Measurements from ENCODE around the gene FBRSL1. TPM values are rescaled to one million over a fixed set of nuclear protein-coding genes. Genes with fewer than 3 reads are reported as not detected.
"Not testable (repeated sequence)": the region's sequence is repeated elsewhere in the genome, so short reads cannot be mapped to it uniquely, and the experiment has no call there.

The FBRSL1 gene
- total RNA-seq, 1 donor from 2014 or later: 96.1 TPM

DNA sequence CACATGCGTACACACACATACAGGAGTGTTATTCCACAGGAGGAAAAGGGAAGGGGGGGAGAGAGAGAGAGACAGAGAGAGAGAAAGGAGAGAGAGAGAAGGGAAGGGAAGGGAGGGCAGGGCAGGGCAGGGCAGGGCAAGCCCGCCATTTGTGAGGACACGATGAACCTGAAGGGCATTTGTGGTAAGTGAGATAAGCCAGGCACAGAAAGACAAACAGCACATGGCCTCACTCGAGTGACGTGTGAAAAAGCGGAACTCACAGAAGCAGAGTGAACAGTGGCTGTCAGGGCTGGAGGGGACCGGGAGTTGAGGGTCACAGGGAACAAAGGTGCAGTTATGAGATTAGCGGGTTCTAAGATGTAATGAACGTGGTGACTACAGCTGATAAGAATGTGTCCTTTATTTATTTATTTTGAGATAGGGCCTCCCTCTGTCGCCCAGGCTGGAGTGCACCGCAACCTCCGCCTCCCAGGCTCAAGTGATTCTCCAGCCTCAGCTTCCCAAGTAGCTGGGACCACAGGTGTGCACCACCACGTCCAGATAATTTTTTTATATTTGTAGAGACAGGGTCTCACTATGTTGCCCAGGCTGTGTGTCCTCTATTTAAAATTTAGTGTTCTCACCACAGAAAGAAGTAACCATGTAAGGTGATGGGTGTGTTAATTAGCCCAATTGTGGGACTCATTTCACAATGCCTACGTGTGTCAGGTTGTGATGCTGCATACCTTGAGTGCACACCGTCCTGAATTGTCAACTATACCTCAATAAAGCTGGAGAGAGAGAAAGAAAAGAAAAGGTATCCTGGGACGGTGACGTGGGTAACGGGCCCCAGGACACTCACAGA is 18.7 kb upstream of the FBRSL1 start:
- no peak for DNase-seq
- Mint-ChIP-seq H3K27me3 (peaks cover 19% of the 10 kb centered on the region), H3K27ac (peak overlapping the region; percentile 44), H3K4me3 (peak overlapping the region; percentile 22), H3K36me3 (ENCODE audit: low read depth) (no peaks in the 10 kb centered on the region), H3K9me3 (no peaks in the 10 kb centered on the region), H3K4me1 (peaks cover 25% of the 10 kb centered on the region)
- intact Hi-C loops (cut with micrococcal nuclease): no loop called here

DNA sequence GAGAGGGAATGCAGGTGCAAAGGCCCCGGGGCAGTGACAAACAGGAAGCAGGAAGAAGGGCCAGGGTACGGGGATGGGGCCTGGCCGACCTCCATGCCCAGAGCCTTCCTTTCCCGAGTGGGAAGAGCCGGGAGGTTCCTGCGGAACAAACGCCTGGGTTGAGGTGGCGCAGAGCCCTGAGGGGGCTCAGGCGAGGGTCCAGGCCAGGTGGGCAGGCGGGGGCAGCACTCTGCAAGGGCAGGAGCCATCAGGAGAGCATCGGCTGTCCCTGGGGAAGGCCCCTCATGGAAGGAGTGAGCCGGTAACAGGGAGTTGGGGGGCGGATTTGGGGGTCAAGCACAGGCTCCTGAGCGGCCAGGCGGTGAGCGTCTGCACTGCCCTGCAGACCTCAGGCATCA is 18.1 kb upstream of the FBRSL1 start:
- peaks cover 31% of the 10 kb centered on the region for H3K4me1 Mint-ChIP-seq
- no peaks in the 10 kb centered on the region for H3K9me3 Mint-ChIP-seq
- H3K27me3 Mint-ChIP-seq: peaks cover 19% of the 10 kb centered on the region
- intact Hi-C loops (cut with micrococcal nuclease): no loop called here
- H3K27ac Mint-ChIP-seq: peak overlapping the region; percentile 10
- H3K36me3 Mint-ChIP-seq (ENCODE audit: low read depth): no peaks in the 10 kb centered on the region
- no peak for DNase-seq
- H3K4me3 Mint-ChIP-seq: peak overlapping the region; percentile 22

DNA sequence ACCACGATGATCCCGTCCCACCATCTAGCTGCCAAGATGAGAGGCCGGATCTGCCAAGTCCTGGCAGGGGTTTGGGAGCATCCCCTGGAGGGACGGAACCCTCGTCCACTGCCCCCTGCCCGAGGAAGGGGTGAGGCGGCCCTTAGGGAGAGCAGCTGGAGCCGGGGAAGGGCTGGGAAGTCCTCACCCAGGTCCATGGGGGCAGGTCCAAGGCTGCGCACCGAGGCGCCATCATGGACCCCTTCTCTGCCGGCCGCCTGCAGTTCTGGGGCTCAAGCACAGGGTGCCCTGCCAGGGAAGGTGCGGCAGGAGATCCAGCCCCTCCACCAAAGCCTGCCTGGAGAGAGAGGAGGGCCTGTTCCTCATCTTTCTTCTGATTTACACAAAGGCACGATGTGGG is 17.6 kb upstream of the FBRSL1 start:
- H3K4me1 Mint-ChIP-seq: peaks cover 34% of the 10 kb centered on the region
- H3K27me3 Mint-ChIP-seq: peaks cover 19% of the 10 kb centered on the region
- H3K4me3 Mint-ChIP-seq: no peak overlapping the region
- no peak for DNase-seq
- intact Hi-C loops (cut with micrococcal nuclease): no loop called here
- H3K9me3 Mint-ChIP-seq: no peaks in the 10 kb centered on the region
- no peaks in the 10 kb centered on the region for H3K36me3 Mint-ChIP-seq (ENCODE audit: low read depth)
- H3K27ac Mint-ChIP-seq: peak overlapping the region; percentile 58

DNA sequence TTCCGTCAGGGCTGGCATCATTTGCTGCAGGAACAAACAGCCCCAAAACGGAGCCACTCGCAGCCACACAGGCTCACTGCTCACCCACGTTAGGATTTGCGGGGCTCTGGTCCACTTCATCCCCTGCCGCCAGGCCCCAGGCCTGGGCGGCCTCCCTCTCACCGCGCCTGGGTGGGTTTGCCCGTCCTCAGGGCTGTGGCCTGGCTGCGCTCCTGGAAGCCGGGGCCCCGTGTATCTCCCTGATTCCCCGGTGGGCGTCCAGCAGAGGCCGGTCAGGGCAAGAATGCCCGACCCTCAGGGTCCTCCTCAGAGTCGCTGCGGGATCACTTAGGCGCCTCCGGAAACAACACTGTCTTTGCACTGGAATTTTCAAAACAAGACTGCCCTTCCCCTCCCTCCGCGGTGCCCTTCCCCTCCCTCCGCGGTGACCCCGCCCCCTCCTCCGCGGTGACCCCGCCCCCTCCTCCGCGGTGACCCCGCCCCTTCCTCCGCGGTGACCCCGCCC is 15.7 kb upstream of the FBRSL1 start:
- Mint-ChIP-seq H3K4me1 (peaks cover 37% of the 10 kb centered on the region), H3K4me3 (no peak overlapping the region), H3K9me3 (no peaks in the 10 kb centered on the region), H3K27me3 (peaks cover 15% of the 10 kb centered on the region), H3K36me3 (ENCODE audit: low read depth) (no peaks in the 10 kb centered on the region), H3K27ac (no peak overlapping the region)
- intact Hi-C loops (cut with micrococcal nuclease): no loop called here
- no peak for DNase-seq

DNA sequence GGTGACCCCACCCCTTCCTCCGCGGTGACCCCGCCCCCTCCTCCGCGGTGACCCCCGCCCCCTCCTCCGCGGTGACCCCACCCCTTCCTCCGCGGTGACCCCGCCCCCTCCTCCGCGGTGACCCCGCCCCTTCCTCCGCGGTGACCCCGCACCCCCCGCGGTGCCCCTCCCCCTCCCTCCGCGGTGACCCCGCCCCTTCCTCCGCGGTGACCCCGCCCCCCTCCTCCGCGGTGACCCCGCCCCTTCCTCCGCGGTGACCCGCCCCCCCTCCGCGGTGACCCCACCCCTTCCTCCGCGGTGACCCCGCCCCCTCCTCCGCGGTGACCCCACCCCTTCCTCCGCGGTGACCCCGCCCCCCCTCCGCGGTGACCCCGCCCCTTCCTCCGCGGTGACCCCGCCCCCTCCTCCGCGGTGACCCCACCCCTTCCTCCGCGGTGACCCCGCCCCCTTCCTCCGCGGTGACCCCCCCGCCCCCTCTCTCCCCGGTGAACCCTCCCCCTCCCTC is 15.1 kb upstream of the FBRSL1 start:
- DNase-seq; H3K36me3 Mint-ChIP-seq (ENCODE audit: low read depth); H3K4me3 Mint-ChIP-seq; H3K27me3 Mint-ChIP-seq; intact Hi-C loops (cut with micrococcal nuclease); H3K27ac Mint-ChIP-seq; H3K9me3 Mint-ChIP-seq: not testable (repeated sequence)
- H3K4me1 Mint-ChIP-seq: peaks cover 31% of the 10 kb centered on the region

DNA sequence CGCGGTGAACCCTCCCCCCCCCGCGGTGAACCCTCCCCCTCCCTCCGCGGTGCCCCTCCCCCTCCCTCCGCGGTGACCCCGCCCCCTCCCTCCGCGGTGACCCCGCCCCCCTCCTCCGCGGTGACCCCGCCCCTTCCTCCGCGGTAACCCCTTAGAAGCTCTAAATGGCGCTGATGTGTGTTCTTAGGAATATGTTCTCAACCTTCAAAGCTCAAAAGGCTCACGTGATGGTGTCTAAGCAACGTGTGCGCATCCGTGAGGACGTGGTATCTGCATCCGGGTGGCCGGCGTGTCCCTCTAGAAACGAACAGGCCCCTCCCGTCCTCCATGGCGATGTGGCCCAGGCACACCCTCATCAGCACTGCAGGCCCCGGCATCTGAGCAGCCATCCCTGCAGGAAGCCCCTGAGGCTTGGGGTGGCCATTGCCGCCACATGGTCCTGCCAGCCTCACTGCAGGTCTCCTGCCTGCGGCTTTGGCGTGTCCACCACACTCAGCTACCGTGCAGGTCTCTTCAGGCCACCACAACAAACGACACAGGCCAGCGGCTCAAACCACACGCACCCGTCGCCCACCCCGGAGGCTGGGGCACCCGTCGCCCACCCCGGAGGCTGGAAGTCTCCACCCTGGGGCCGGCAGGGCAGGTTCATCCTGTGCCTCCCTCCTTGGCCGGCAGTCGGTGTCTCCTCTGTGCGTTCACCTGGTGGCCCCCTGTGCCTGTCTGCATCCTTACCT is 14.5 kb upstream of the FBRSL1 start:
- H3K4me1 Mint-ChIP-seq: peaks cover 29% of the 10 kb centered on the region
- peaks cover 6% of the 10 kb centered on the region for H3K27me3 Mint-ChIP-seq
- no peaks in the 10 kb centered on the region for H3K9me3 Mint-ChIP-seq
- peak; percentile 73 for DNase-seq
- H3K36me3 Mint-ChIP-seq (ENCODE audit: low read depth): no peaks in the 10 kb centered on the region
- H3K27ac Mint-ChIP-seq: peak overlapping the region; percentile 56
- H3K4me3 Mint-ChIP-seq: peak overlapping the region; percentile 32
- intact Hi-C loops (cut with micrococcal nuclease): no loop called here

DNA sequence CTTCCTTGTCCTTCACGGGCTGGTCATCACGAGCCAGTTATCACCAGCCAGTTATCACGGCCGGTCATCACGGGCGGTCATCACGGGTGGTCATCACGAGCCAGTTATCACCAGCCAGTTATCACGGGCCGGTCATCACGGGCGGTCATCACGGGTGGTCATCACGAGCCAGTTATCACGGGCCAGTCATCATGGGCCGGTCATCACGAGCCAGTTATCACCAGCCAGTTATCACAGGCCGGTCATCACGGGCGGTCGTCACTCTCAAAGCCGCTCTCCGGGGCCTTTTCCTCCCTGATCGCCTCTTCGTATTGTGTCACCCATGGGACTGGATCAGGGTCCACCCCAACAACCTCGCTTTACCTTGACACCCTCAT is 13.9 kb upstream of the FBRSL1 start:
- Mint-ChIP-seq H3K4me3 (no peak overlapping the region), H3K9me3 (no peaks in the 10 kb centered on the region), H3K27me3 (peaks cover 4% of the 10 kb centered on the region), H3K27ac (peak overlapping the region; percentile 56), H3K4me1 (peaks cover 28% of the 10 kb centered on the region), H3K36me3 (ENCODE audit: low read depth) (no peaks in the 10 kb centered on the region)
- no peak for DNase-seq
- intact Hi-C loops (cut with micrococcal nuclease): no loop called here

DNA sequence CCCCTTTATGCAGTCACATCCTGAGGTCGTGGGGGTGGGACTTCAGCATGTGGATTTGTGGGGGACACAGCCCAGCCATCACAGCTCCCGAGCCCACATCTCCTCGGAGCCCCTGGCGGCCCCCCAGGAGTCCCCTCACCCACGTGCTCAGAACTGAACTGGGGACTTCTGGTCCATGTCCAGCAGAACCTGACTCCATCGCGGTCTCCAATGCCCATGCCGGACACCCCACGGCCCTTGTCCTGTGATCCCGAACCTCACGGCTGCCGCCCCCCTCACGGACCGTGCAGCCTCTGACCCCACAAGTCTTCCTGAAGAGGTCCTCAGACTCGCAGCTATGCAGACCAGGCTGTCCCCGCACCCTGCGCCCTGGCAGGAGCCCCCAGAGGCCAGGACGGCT is 13.5 kb upstream of the FBRSL1 start:
- intact Hi-C loops (cut with micrococcal nuclease): no loop called here
- no peak for DNase-seq
- Mint-ChIP-seq H3K9me3 (no peaks in the 10 kb centered on the region), H3K27ac (peak overlapping the region; percentile 63), H3K4me3 (peak overlapping the region; percentile 35), H3K4me1 (peaks cover 28% of the 10 kb centered on the region), H3K27me3 (peaks cover 4% of the 10 kb centered on the region), H3K36me3 (ENCODE audit: low read depth) (no peaks in the 10 kb centered on the region)

DNA sequence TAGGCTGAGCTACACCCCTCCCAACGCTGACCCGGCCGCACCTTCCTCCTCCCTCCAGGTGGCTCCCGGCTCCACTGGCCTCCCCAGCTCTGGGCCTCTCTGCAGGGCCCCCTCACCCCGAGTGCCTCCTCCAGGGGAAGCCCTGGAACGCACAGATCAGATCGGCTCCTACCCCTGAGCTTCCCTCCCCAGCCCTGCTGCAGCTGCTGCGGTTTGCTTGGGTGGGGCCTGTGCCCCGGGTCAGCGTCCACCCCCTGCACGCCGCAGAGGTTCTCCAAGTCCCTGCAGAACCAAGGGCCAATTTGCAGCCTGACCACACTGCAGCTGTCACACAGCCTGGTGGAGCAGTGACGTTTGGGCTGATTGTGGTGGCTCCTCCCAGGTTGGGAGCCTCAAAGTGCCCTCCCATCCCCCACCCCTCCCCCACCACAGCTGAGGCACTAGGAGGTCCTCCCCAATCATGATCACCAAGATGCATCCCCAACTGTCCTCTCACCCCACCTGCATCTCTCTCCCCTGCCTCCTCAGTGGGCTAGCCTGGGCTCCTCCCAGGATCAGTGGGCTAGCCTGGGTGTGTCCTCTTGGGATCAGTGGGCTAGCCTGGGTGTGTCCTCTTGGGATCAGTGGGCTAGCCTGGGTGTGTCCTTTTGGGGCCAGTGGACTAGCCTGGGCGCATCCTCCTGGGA is 12.8 kb upstream of the FBRSL1 start:
- Mint-ChIP-seq H3K27ac (no peak overlapping the region), H3K27me3 (peaks cover 2% of the 10 kb centered on the region), H3K36me3 (ENCODE audit: low read depth) (no peaks in the 10 kb centered on the region), H3K4me3 (peak overlapping the region; percentile 59), H3K9me3 (no peaks in the 10 kb centered on the region), H3K4me1 (peaks cover 27% of the 10 kb centered on the region)
- intact Hi-C loops (cut with micrococcal nuclease): loop anchor here (1.0 kb wide), 1 partner anchor 12 kb away; no protein-coding TSS in a partner anchor
- peak; percentile 72 for DNase-seq

DNA sequence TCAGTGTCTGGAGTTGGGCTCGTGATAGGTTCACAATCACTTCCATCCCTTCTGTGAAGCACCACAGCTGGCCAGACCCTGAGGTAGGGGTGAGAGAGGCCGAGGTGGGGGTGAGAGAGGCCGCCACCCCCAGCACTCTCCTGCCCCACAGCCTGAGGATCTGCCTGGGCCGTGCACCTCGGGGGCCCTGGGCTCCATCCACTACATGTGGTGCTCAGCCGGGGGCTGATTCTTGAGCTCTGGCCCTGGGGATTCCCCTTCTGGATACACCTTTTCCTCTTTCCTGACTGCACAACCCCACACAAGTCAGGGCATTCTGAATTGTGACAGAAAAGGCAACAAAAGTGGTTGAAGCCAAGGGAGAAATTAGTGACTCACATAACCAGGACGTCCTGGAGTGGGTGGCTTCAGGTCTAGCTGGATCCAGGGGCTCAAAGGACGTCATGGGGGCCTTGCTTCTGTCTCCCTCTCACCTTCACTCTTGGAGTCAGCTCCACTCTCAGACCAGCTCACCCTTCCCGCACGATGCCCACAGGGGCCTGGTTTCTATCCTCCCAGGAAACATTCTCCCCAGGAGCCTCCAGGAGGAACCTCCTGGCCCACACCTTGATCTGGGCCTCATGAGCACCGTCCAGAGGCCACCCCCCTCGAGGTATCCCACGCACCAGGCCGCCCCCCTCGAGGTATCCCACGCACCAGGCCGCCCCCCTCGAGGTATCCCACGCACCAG is 12.1 kb upstream of the FBRSL1 start:
- peaks cover 25% of the 10 kb centered on the region for H3K4me1 Mint-ChIP-seq
- intact Hi-C loops (cut with micrococcal nuclease): loop anchor here (1.0 kb wide), 1 partner anchor 11 kb away; no protein-coding TSS in a partner anchor
- no peaks in the 10 kb centered on the region for H3K9me3 Mint-ChIP-seq
- H3K4me3 Mint-ChIP-seq: peak overlapping the region; percentile 59
- peaks cover 2% of the 10 kb centered on the region for H3K27me3 Mint-ChIP-seq
- H3K36me3 Mint-ChIP-seq (ENCODE audit: low read depth): no peaks in the 10 kb centered on the region
- DNase-seq: no peak
- peak overlapping the region; percentile 0 for H3K27ac Mint-ChIP-seq

DNA sequence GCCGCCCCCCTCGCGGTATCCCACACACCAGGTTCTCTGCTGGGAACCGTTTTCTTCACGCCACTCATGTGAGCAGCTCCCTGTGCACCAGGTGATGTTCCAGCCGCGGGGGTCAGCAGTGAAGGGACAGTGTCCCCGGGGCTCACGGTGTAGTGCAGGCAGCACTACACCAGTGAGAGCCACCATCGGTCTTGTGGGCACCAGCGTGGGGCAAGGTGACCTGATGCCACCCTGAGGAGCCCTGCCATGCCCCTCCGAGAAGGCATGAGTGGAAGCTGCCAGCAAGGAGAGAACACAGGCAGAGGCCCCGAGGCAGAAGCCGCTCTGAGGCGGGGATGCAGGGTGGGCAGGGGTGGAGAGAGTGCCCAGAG is 11.5 kb upstream of the FBRSL1 start:
- Mint-ChIP-seq H3K4me3 (no peak overlapping the region), H3K27ac (no peak overlapping the region), H3K36me3 (ENCODE audit: low read depth) (no peaks in the 10 kb centered on the region), H3K27me3 (peaks cover 2% of the 10 kb centered on the region), H3K4me1 (peaks cover 25% of the 10 kb centered on the region), H3K9me3 (no peaks in the 10 kb centered on the region)
- intact Hi-C loops (cut with micrococcal nuclease): no loop called here
- no peak for DNase-seq

DNA sequence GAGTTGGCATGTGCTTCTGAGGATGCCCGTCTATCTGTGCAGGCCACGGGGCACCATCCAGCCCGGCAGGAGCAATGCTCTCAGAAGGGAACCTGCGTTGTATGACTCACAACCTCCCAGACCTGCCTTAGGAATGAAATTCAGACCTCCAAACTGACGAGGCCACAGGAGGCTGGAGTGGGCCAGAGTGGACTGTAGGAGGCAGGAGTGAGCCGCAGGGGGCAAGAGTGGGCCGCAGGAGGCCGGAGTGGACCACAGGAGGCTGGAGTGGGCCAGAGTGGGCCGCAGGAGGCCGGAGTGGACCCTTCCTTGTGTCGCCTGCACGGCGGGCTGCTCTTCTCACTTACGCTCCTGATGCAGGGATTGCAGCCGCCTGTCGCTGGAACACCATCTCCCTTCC is 11.1 kb upstream of the FBRSL1 start:
- intact Hi-C loops (cut with micrococcal nuclease): no loop called here
- peaks cover 25% of the 10 kb centered on the region for H3K4me1 Mint-ChIP-seq

DNA sequence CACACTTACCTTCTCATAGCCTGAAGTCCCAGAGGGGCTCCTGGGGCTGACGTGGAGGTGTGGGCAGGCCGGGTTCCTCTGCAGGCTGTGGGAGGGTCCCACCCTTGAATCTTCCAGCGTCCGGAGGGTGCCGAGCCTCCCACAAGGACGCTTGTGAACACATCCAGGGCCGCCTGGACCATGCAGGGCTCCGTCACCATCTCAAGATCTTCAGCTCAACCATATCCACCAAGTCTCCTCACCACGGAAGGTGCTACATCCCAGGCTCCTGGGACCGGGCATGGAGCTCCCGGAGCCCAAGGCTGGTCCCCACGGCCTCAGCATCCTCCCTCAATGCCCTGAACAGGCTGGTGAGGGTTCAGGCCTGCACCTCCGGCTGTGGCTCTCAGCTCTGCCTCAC is 10.7 kb upstream of the FBRSL1 start:
- H3K27ac Mint-ChIP-seq: no peak overlapping the region
- H3K4me1 Mint-ChIP-seq: peaks cover 25% of the 10 kb centered on the region
- peaks cover 2% of the 10 kb centered on the region for H3K27me3 Mint-ChIP-seq
- H3K9me3 Mint-ChIP-seq: no peaks in the 10 kb centered on the region
- H3K4me3 Mint-ChIP-seq: no peak overlapping the region
- H3K36me3 Mint-ChIP-seq (ENCODE audit: low read depth): no peaks in the 10 kb centered on the region
- DNase-seq: no peak
- intact Hi-C loops (cut with micrococcal nuclease): no loop called here

More for the DNA sequence above, 11.1 kb upstream of the FBRSL1 start:
- Mint-ChIP-seq H3K27ac (no peak overlapping the region), H3K36me3 (ENCODE audit: low read depth) (no peaks in the 10 kb centered on the region), H3K9me3 (no peaks in the 10 kb centered on the region), H3K4me3 (no peak overlapping the region), H3K27me3 (peaks cover 2% of the 10 kb centered on the region)
- no peak for DNase-seq

Measured in activated CD4-positive, alpha-beta T cell treated with anti-CD3 and anti-CD28 coated beads, Interleukin-2, amount 10 ng/mL, durations not matched to agents 24 days and 14 days (primary cell).